A549 (cell line): Measurements from ENCODE around the gene MTHFSD.

Experiments used
- CTCF ChIP-seq: fragments of >200 bp; sonication (Bioruptor Twin); formaldehyde crosslinking; IDR thresholded peaks from 3 replicates; pipeline ENCODE4 v1.5.1; 2016
- ELK1 ChIP-seq: fragments of 150-350 bp; IDR thresholded peaks from 2 replicates; pipeline ENCODE4 v1.6.1; 2014; ENCODE audit warnings: low read depth, mild to moderate bottlenecking, low read length
- EP300 ChIP-seq, 2 experiments: fragments of >200 bp; sonication (Bioruptor Twin); formaldehyde crosslinking; IDR thresholded peaks; 2 replicates in 1 of 2; 3 replicates in 1 of 2; pipeline ENCODE4 v1.6.1; 2016 to 2017
- HOXA7 ChIP-seq: fragments of 250-450 bp; sonication (Bioruptor Pico); IDR thresholded peaks from 2 replicates; pipeline ENCODE4 v1.5.0; 2020; ENCODE audit warnings: mild to moderate bottlenecking, moderate library complexity
- MAFK ChIP-seq: fragments of 450-650 bp; IDR thresholded peaks from 2 replicates; pipeline ENCODE4 v1.6.1; 2014; ENCODE audit not compliant: partially characterized antibody
- MAX ChIP-seq: IDR thresholded peaks from 2 replicates; pipeline ENCODE4 v1.6.1; 2012
- NR3C1 ChIP-seq: fragments of >200 bp; sonication (Bioruptor Twin); formaldehyde crosslinking; IDR thresholded peaks from 3 replicates; pipeline ENCODE4 v1.6.1; 2017
- POLR2A ChIP-seq: IDR thresholded peaks from 2 replicates; pipeline ENCODE4 v1.6.1; 2012; ENCODE audit warnings: mild to moderate bottlenecking, low read length
- REST ChIP-seq: fragments of 200-600 bp; sonication (generic); IDR thresholded peaks from 2 replicates; pipeline ENCODE4 v1.6.1; 2016; ENCODE audit warnings: antibody characterized with exemption, mild to moderate bottlenecking, moderate library complexity
- RFX5 ChIP-seq: fragments of 450-650 bp; IDR thresholded peaks from 2 replicates; pipeline ENCODE4 v1.7.1; 2014; ENCODE audit warnings: antibody characterized with exemption, mild to moderate bottlenecking, moderate library complexity
- ZFP36 ChIP-seq: fragments of 450-650 bp; IDR thresholded peaks from 2 replicates; pipeline ENCODE4 v1.6.1; 2014; ENCODE audit warnings: borderline replicate concordance; ENCODE audit not compliant: partially characterized antibody

- TF ChIP-seq POLR2A: no peak
- no peak for TF ChIP-seq EP300 (IDR thresholded peaks at IDR 0.05)
- no peak for TF ChIP-seq RFX5
- no peak for TF ChIP-seq CTCF
- no peak for TF ChIP-seq ELK1
- no peak for TF ChIP-seq HOXA7 (CRISPR knock-in tag)
- no peak for TF ChIP-seq NR3C1
- no peak for TF ChIP-seq MAX
- no peak for TF ChIP-seq MAFK
- no peak for TF ChIP-seq REST
- no peak for TF ChIP-seq ZFP36
Observed at GRCh38 chr16:86591270-86591669, 36.2 kb upstream of the MTHFSD start.
